ENCODE measurements around the gene ARHGEF25. TPM values are rescaled to one million over a fixed set of nuclear protein-coding genes. Genes with fewer than 3 reads are reported as not detected.
"Not testable (repeated sequence)": the region's sequence is repeated elsewhere in the genome, so short reads cannot be mapped to it uniquely, and the experiment has no call there.

The ARHGEF25 gene
- total RNA-seq, 6 experiments from 2014 or later, result 0.92 to 2.0 (median 1.3) TPM

DNA sequence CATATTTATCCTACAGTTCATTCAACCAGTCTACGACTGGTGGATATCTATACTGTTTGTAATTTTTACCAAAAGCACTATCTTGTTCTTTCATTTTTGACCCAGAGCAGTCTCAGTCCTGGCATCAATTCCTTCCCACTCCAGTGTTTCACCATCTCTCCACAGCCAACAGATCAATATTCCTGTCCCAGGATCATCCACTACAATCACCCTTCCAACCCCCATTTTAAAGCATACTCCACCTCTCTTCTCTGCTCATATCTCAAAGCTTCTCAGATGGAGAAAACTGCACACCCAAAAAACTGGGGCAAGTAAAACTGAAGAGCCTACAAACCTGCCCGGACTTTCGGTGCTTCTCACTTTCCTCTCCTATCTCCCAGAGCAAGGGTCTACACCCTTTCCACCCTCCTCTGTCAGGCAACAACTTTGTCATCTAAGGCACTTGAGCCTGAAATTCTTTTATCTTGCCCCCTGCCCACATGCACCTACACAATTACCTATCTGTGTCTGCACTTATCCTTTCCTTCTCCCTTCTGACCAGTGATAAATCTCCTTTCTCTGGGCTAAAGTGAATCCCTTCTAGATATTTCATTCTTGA, 24.3 kb upstream of the ARHGEF25 start:
- H3K9me3 ChIP-seq, result no peaks in the 10 kb centered on the region
- no peak overlapping the region for H3K4me3 ChIP-seq
- no peaks in the 10 kb centered on the region for H3K36me3 ChIP-seq
- peak; percentile 48 to 67 (median 60) for ATAC-seq
- H3K27ac ChIP-seq, result no peak overlapping the region
- TF ChIP-seq POLR2A (IDR thresholded peaks at IDR 0.05), result no peak
- no peaks in the 10 kb centered on the region for H3K27me3 ChIP-seq
- 44% methylated on average over 3 of the region's 3 CpGs for WGBS (ENCODE audit: insufficient coverage, low coverage, low lambda C conversion rate, missing lambda C conversion rate)
- H3K4me1 ChIP-seq, result peaks cover 0 to 21% (median 4%) of the 10 kb centered on the region in 4 donors
- intact Hi-C loops (cut with DNase I), result no loop called here
- DNase-seq, result no peak

DNA sequence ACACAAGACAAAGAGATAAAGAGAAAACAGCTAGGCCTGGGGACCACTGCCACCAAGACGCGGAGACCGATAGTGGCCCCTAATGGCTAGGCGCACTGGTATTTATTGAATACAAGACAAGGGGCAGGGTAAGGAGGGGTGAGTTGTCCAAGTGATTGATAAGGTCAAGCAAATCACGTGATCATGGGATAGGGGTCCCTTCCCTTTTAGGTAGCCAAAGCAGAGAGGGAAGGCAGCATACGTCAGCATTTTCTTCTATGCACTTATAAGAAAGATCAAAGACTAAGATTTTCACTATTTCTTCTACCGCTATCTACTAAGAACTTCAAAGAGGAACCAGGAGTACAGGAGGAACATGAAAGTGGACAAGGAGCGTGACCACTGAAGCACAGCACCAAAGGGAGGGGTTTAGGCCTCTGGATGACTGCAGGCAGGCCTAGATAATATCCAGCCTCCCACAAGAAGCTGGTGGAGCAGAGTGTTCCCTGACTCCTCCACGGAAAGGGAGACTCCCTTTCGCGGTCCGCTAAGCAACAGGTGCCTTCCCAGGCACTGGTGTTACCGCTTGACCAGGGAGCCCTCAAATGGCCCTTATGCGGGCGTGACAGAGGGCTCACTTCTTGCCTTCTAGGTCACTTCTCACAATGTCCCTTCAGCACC, 22.2 kb upstream of the ARHGEF25 start:
- intact Hi-C loops (cut with DNase I); DNase-seq; H3K27ac ChIP-seq; H3K9me3 ChIP-seq; H3K27me3 ChIP-seq; H3K4me3 ChIP-seq; H3K36me3 ChIP-seq; ATAC-seq: not testable (repeated sequence)
- H3K4me1 ChIP-seq, result peaks cover 0 to 21% (median 5%) of the 10 kb centered on the region in 4 donors
- WGBS (ENCODE audit: insufficient coverage, low coverage, low lambda C conversion rate, missing lambda C conversion rate), result 91% methylated on average over 11 of the region's 15 CpGs

DNA sequence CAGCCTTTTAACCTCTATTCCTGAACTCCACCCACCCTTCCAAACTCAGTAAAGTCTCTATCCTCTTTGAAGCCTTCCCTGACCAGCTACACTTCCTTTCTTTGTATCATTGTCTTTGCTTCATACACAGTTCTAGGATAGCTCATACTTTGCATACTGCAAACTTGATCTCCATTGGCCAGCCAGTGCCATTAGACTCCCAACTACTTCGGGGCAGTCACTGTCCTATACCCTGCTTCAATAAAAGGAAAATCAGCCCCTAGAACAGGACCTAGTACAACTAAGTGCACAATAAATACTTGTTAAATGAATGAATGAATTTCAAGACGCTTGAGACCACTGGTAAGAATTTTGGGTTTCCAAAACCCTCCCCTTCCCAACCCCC, 20.8 kb upstream of the ARHGEF25 start:
- peak overlapping the region; percentile 93 to 98 (median 96) for H3K4me3 ChIP-seq
- H3K27ac ChIP-seq, result peak overlapping the region in 1 of 3 donors; percentile 35
- no peaks in the 10 kb centered on the region for H3K9me3 ChIP-seq
- TF ChIP-seq POLR2A (IDR thresholded peaks at IDR 0.05), result no peak
- TF ChIP-seq, protein P1, sequence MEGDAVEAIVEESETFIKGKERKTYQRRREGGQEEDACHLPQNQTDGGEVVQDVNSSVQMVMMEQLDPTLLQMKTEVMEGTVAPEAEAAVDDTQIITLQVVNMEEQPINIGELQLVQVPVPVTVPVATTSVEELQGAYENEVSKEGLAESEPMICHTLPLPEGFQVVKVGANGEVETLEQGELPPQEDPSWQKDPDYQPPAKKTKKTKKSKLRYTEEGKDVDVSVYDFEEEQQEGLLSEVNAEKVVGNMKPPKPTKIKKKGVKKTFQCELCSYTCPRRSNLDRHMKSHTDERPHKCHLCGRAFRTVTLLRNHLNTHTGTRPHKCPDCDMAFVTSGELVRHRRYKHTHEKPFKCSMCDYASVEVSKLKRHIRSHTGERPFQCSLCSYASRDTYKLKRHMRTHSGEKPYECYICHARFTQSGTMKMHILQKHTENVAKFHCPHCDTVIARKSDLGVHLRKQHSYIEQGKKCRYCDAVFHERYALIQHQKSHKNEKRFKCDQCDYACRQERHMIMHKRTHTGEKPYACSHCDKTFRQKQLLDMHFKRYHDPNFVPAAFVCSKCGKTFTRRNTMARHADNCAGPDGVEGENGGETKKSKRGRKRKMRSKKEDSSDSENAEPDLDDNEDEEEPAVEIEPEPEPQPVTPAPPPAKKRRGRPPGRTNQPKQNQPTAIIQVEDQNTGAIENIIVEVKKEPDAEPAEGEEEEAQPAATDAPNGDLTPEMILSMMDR (IDR thresholded peaks at IDR 0.05), result no peak
- 9% methylated on average over 2 of the region's 2 CpGs for WGBS (ENCODE audit: insufficient coverage, low coverage, low lambda C conversion rate, missing lambda C conversion rate)
- DNase-seq, result no peak
- peaks cover 0 to 21% (median 5%) of the 10 kb centered on the region in 4 donors for H3K4me1 ChIP-seq
- intact Hi-C loops (cut with DNase I), result no loop called here
- ATAC-seq, result no peak
- no peaks in the 10 kb centered on the region for H3K27me3 ChIP-seq
- H3K36me3 ChIP-seq, result no peaks in the 10 kb centered on the region

DNA sequence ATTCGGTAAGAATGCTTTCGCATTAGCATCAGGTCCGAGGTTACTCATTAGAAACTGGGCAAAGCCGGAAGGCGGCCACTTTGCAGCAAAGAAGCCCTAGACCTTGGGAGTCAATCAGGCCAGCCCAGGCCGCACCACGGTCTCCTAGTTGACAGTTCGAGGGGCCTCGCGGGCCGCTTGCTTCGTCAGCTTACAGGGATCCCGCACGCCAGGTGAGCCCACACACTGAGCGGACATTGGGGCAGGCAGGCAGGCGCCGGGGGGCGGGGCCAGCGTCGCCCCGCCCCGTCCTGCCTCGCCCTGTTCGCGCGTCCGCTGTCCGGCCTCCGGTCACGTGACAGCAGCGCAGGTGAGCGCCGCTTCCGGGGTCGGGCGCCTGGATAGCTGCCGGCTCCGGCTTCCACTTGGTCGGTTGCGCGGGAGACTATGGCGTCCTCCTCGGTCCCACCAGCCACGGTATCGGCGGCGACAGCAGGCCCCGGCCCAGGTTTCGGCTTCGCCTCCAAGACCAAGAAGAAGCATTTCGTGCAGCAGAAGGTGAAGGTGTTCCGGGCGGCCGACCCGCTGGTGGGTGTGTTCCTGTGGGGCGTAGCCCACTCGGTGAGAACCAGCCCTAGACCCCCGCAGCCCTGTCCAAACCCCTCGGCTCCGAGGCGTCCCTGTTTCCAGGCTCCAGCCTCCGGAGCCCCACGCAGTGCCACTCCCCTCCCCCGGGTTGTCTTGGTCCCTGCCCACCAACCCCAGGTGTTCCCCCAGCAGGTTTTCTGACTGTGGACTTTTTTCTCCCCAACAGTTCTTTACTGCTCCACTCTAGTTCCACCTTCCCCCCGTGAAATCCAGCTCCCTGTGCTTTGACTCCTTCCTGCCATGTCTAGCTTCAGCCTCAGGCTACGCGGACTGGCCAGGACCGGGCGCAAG, 20.1 kb upstream of the ARHGEF25 start, which contains the start of gene PIP4K2C:
PIP4K2C (plus strand) TSS at position 329 of the 918 bp plus-strand sequence; CDS start at position 427, 98 bp downstream.
- intact Hi-C loops (cut with DNase I), result no loop called here
- peaks cover 0 to 6% (median 0%) of the 10 kb centered on the region in 4 donors for H3K36me3 ChIP-seq
- peak; percentile 96 to 98 (median 98) for ATAC-seq
- H3K27ac ChIP-seq, result peak within 1 kb of the TSS in 1 of 3 donors; percentile 51
- peaks cover 0 to 21% (median 5%) of the 10 kb centered on the region in 4 donors for H3K4me1 ChIP-seq
- WGBS (ENCODE audit: insufficient coverage, low coverage, low lambda C conversion rate, missing lambda C conversion rate), result under 1% methylated on average over 28 of the region's 69 CpGs
- DNase-seq, result peak; percentile 88 to 91 (median 89)
- H3K9me3 ChIP-seq, result no peaks in the 10 kb centered on the region
- no peaks in the 10 kb centered on the region for H3K27me3 ChIP-seq
- peak within 1 kb of the TSS; percentile 93 to 98 (median 96) for H3K4me3 ChIP-seq
- TF ChIP-seq, protein P1 (IDR thresholded peaks at IDR 0.05), result no peak
- TF ChIP-seq POLR2A (IDR thresholded peaks at IDR 0.05), result peak; percentile 66

DNA sequence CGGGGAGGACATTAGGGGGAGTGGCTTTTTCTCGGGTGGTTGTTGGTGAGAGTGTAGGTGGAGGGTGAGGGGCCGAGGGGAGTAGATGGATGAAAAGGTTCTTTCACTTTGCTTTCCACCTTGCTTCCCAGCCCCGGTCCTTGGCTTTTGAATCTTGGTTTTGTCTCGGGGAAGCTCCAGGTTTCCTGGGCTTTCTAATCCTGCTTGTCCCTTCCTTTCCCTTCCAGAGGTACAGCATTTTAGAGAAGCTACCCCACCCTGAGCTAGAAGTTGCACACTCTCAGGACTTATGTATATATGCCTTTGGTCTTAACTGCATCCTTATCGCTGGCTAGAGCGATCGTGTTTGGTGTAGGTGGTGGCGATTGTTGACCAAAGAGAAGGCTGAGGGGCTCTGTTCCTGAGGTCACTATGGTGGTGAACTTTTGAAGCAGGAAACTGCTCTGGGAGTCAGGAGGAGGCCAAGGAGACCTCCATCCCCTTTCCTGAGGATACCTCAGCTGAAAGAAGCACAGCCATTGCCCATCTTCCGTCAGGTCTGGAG, 19.4 kb upstream of the ARHGEF25 start:
- Histone ChIP-seq H3K27ac (no peak overlapping the region), H3K27me3 (no peaks in the 10 kb centered on the region), H3K9me3 (no peaks in the 10 kb centered on the region), H3K36me3 (peaks cover 0 to 6% (median 2%) of the 10 kb centered on the region in 4 donors), H3K4me1 (peaks cover 0 to 15% (median 5%) of the 10 kb centered on the region in 4 donors), H3K4me3 (peak overlapping the region; percentile 93 to 98 (median 96))
- TF ChIP-seq, protein P1 (IDR thresholded peaks at IDR 0.05), result no peak
- no peak for TF ChIP-seq POLR2A (IDR thresholded peaks at IDR 0.05)
- WGBS (ENCODE audit: insufficient coverage, low coverage, low lambda C conversion rate, missing lambda C conversion rate), result 32% methylated on average over 8 of the region's 10 CpGs
- DNase-seq, result no peak
- intact Hi-C loops (cut with DNase I), result no loop called here
- ATAC-seq, result no peak
